ENCODE data around the gene CNTN4.

The CNTN4 gene

DNA sequence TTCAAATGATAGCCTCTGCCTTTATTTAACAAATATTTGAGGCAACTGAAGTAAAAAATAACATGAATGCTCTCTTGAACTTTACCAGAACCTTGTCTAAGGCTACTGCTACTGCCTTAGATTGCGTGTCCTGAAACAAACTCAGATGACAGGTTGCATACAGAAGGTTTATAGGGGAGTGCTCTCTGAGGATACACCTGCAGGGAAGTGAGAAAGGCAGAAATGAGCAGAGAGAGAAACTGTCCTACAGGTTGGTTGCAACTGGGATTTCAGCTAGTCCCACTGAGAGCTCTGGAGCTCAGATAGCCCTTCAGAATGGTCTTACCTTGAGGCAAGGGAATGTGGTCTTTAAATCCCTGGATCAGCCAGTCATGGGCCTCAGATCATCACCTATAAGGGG, 846.0 kb downstream of the CNTN4 start:
- no peak overlapping the region for H3K4me3 ChIP-seq (ENCODE audit: control insufficient read depth, low read depth, low read length)
- no peak for DNase-seq (ENCODE audit: low read depth)
- TF ChIP-seq, protein P1, sequence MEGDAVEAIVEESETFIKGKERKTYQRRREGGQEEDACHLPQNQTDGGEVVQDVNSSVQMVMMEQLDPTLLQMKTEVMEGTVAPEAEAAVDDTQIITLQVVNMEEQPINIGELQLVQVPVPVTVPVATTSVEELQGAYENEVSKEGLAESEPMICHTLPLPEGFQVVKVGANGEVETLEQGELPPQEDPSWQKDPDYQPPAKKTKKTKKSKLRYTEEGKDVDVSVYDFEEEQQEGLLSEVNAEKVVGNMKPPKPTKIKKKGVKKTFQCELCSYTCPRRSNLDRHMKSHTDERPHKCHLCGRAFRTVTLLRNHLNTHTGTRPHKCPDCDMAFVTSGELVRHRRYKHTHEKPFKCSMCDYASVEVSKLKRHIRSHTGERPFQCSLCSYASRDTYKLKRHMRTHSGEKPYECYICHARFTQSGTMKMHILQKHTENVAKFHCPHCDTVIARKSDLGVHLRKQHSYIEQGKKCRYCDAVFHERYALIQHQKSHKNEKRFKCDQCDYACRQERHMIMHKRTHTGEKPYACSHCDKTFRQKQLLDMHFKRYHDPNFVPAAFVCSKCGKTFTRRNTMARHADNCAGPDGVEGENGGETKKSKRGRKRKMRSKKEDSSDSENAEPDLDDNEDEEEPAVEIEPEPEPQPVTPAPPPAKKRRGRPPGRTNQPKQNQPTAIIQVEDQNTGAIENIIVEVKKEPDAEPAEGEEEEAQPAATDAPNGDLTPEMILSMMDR (conservative IDR thresholded peaks at IDR 0.05; ENCODE audit: control insufficient read depth, insufficient read depth, low read depth, low read length) = no peak

DNA sequence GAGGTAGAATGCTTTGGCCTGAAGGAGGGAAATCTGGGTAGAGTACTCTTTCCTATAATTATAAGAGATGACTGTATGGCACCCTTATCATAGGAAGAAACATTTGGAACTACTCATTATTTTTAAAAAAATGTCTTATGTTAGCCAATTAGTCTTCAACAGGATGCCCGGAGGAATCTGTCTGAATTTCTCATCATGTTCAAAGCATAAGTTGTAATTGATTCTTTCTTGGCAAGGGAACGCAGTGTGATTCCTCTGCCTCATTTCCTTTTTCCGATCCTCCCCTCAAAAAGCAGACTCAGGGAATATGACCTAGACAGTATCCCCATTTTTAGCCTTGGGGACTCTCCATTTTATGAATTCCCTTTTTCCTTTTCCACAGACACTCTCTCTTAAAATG, 846.5 kb downstream of the CNTN4 start:
- TF ChIP-seq, protein P1 (conservative IDR thresholded peaks at IDR 0.05; ENCODE audit: control insufficient read depth, insufficient read depth, low read depth, low read length) = no peak
- H3K4me3 ChIP-seq (ENCODE audit: control insufficient read depth, low read depth, low read length) = no peak overlapping the region
- DNase-seq (ENCODE audit: low read depth) = no peak

DNA sequence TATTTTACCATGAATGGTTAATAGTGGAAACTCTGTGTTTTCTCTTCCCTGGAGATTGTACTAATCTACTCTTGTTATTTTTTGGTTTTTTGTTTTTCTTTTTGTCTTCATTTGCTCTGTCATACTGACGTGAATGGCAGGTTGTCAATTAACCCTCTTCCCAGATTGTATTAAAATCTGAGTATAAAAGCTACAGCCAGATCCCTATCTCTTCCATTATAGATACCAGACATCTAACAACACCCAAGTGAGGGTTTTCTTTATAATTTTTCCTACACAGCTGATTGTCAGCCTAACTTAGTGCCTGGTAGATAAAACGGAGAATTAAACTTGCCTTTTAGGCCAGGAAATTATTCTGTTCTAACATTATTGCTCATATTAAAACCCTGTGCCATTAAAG, 848.9 kb downstream of the CNTN4 start:
- no peak overlapping the region for H3K4me3 ChIP-seq (ENCODE audit: control insufficient read depth, low read depth, low read length)
- TF ChIP-seq, protein P1 (conservative IDR thresholded peaks at IDR 0.05; ENCODE audit: control insufficient read depth, insufficient read depth, low read depth, low read length) = no peak
- no peak for DNase-seq (ENCODE audit: low read depth)

DNA sequence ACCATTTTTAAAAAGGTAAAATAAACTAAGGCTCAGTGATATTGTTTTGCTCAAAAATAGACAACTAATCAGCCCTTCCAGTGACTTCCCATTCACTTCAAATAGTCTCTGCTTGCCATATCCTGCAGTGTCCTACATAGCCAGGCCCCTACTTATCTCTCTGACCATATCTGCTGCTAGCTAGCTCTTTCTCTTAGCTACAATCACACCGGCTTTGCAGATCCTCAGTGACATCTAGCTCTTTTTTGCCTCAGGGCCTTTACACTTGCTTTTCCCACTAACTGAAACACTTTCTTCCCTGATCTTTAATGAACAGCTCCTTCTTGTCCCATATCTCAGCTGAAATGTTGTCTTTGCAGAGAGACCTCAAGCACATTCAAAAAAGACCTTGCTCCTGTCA, 850.2 kb downstream of the CNTN4 start:
- TF ChIP-seq, protein P1 (conservative IDR thresholded peaks at IDR 0.05; ENCODE audit: control insufficient read depth, insufficient read depth, low read depth, low read length) = no peak

DNA sequence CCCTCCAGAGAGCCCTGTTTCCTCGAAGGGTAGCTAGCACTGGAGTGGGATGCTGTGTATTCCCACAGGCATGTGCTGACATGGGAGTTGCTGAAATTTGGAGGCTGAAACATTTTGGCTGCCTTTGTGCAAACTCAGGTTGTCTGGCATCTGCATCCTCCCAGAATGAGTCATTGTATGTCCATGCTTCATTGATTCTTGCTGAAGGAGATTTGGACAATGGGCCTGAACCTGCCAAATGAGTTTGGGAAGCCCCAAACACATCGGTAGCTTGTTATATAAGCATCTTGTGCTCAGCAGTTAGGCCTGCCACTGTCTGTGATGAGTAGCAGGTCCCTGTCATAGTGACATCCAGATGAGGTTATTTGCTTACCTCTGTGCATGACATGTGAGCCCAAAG, 851.5 kb downstream of the CNTN4 start:
- no peak overlapping the region for H3K4me3 ChIP-seq (ENCODE audit: control insufficient read depth, low read depth, low read length)
- DNase-seq (ENCODE audit: low read depth) = no peak
- TF ChIP-seq, protein P1 (conservative IDR thresholded peaks at IDR 0.05; ENCODE audit: control insufficient read depth, insufficient read depth, low read depth, low read length) = no peak

More for the DNA sequence above, 850.2 kb downstream of the CNTN4 start:
- no peak for DNase-seq (ENCODE audit: low read depth)
- H3K4me3 ChIP-seq (ENCODE audit: control insufficient read depth, low read depth, low read length) = no peak overlapping the region

DNA sequence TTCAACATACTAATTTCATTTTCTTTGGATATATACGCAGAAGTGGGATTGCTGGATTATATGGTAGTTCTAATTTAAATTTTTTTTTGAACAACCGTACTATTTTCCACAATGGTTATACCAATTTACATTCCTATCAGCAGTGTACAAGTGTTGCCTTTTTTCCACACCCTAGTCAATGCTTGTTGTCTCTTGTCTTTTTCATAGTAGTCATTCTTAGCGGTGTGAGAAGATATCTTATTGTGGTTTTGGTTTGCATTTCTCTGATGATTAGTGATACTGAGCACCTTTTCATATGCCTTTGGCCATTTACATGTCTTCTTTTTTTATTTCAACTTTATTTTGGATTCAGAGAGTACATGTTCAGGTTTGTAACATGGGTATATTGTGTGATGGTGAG, 858.4 kb downstream of the CNTN4 start:
- TF ChIP-seq, protein P1 (conservative IDR thresholded peaks at IDR 0.05; ENCODE audit: control insufficient read depth, insufficient read depth, low read depth, low read length) = no peak
- no peak overlapping the region for H3K4me3 ChIP-seq (ENCODE audit: control insufficient read depth, low read depth, low read length)
- DNase-seq (ENCODE audit: low read depth) = no peak

DNA sequence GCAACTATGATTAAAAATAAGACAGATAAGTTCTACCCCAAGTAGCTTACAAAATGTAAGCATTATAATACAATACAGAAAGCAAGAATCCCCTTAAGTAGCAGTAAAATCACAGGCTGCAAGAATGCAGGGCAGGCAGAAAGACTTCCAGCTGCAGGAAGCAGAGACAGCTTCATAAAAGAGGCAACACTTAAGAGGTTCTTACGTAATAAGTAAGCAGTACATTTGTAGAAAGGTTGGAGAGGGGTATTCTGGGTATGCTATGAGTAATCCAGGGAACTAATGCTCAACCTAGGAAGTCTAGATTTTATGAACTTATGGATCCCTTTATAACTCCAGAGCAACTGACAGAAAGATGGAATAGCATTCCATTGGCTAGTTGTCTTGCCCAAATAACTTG, 859.9 kb downstream of the CNTN4 start:
- TF ChIP-seq, protein P1 (conservative IDR thresholded peaks at IDR 0.05; ENCODE audit: control insufficient read depth, insufficient read depth, low read depth, low read length) = no peak
- H3K4me3 ChIP-seq (ENCODE audit: control insufficient read depth, low read depth, low read length) = no peak overlapping the region

More for the DNA sequence above, 859.9 kb downstream of the CNTN4 start:
- no peak for DNase-seq (ENCODE audit: low read depth)
